Fibroblast of mammary gland (primary cell): Measurements from ENCODE around the gene SND1.

Experiments
- DNase-seq: peaks from one replicate; pipeline ENCODE4 v3.0.0-alpha.2; 2010; ENCODE audit warnings: low read depth
- H3K4me3 ChIP-seq: 2 replicates; pipeline ENCODE4 v1.5.1; 2011; ENCODE audit warnings: low read depth, mild to moderate bottlenecking, low read length, moderate library complexity; ENCODE audit not compliant: control insufficient read depth
- CTCF ChIP-seq: conservative IDR thresholded peaks from 2 replicates; pipeline ENCODE4 v1.5.1; 2011; ENCODE audit warnings: low read depth, low read length, inconsistent platforms; ENCODE audit not compliant: control insufficient read depth, insufficient read depth

SND1 gene

GRCh38 chr7:127632276-127632910 lies 19.6 kb upstream of the SND1 start:
- no peak for TF ChIP-seq CTCF
- H3K4me3 ChIP-seq: no peak overlapping the region
- DNase-seq: peak; percentile 43

GRCh38 chr7:127635659-127636285 lies 16.2 kb upstream of the SND1 start:
- no peak overlapping the region for H3K4me3 ChIP-seq
- DNase-seq: no peak
- TF ChIP-seq CTCF: no peak

- DNase-seq: no peak
- H3K4me3 ChIP-seq: no peak overlapping the region
- no peak for TF ChIP-seq CTCF
Observed at GRCh38 chr7:127638197-127638596, 13.8 kb upstream of the SND1 start.

- TF ChIP-seq CTCF: no peak
- no peak overlapping the region for H3K4me3 ChIP-seq
- DNase-seq: no peak
Observed at GRCh38 chr7:127644484-127644883, 7.5 kb upstream of the SND1 start.

GRCh38 chr7:127647636-127648035 lies 4.4 kb upstream of the SND1 start:
- H3K4me3 ChIP-seq: no peak overlapping the region
- TF ChIP-seq CTCF: no peak

GRCh38 chr7:127648986-127649385 lies 3.0 kb upstream of the SND1 start:
- no peak overlapping the region for H3K4me3 ChIP-seq
- TF ChIP-seq CTCF: no peak
- no peak for DNase-seq

More at GRCh38 chr7:127647636-127648035, 4.4 kb upstream of the SND1 start:
- DNase-seq: no peak
